Measurements from ENCODE around the gene OR13C4.
"Not testable (repeated sequence)": the region's sequence is repeated elsewhere in the genome, so short reads cannot be mapped to it uniquely, and the experiment has no call there.

The OR13C4 gene

GRCh38 chr9:104527109-104527508 is at the start of gene OR13C4:
Gene OR13C4, minus strand, starts transcription at chr9:104527209. Its CDS starts 0 bp downstream, at chr9:104527209.
- no peak for DNase-seq

- DNase-seq = no peak
These were observed 48.4 kb upstream of the OR13C4 start for GRCh38 chr9:104575456-104575855.

GRCh38 chr9:104572612-104573011 is 45.6 kb upstream of the OR13C4 start:
- DNase-seq = no peak

GRCh38 chr9:104568868-104569267 is 41.9 kb upstream of the OR13C4 start, which contains the start of gene OR13C8:
Gene OR13C8, plus strand, starts transcription at chr9:104569168. Its CDS starts 0 bp downstream, at chr9:104569168.
- no peak for DNase-seq

GRCh38 chr9:104564358-104564757 is 37.3 kb upstream of the OR13C4 start:
- no peak for DNase-seq

GRCh38 chr9:104556830-104557634 is 30.0 kb upstream of the OR13C4 start:
- DNase-seq = no peak

GRCh38 chr9:104555521-104555920 is 28.5 kb upstream of the OR13C4 start:
- no peak for DNase-seq

- no peak for DNase-seq
These were observed 26.3 kb upstream of the OR13C4 start for GRCh38 chr9:104553261-104553660.

- DNase-seq = no peak
These were observed 17.6 kb upstream of the OR13C4 start for GRCh38 chr9:104544644-104545043.

- DNase-seq = no peak
These were observed 12.3 kb upstream of the OR13C4 start for GRCh38 chr9:104539275-104539674.

GRCh38 chr9:104536756-104537155 is 9.7 kb upstream of the OR13C4 start, which contains the start of gene OR13C3:
Gene OR13C3, minus strand, starts transcription at chr9:104536856. Its CDS starts 133 bp downstream, at chr9:104536723.
- no peak for DNase-seq

GRCh38 chr9:104520241-104520640 is 6.8 kb downstream of the OR13C4 start:
- not testable (repeated sequence) for DNase-seq

GRCh38 chr9:104514901-104515300 is 12.1 kb downstream of the OR13C4 start:
- DNase-seq = no peak

- no peak for DNase-seq
These were observed 20.4 kb downstream of the OR13C4 start for GRCh38 chr9:104506565-104506964.

GRCh38 chr9:104503963-104504362 is 23.0 kb downstream of the OR13C4 start, which contains the start of gene OR13F1:
Gene OR13F1, plus strand, starts transcription at chr9:104504263. Its CDS starts 0 bp downstream, at chr9:104504263.
- no peak for DNase-seq

- DNase-seq = no peak
These were observed 23.6 kb downstream of the OR13C4 start for GRCh38 chr9:104503440-104503839.

GRCh38 chr9:104494808-104495207 is 32.2 kb downstream of the OR13C4 start:
- no peak for DNase-seq

- no peak for DNase-seq
These were observed 42.0 kb downstream of the OR13C4 start for GRCh38 chr9:104485014-104485413.

- DNase-seq = no peak
These were observed 44.0 kb downstream of the OR13C4 start for GRCh38 chr9:104482921-104483570.

Measured in activated T-cell treated with anti-CD3 and anti-CD28 coated beads, Interleukin-2, amount 50 U/mL, for 48 hours (primary cell).